WERI-Rb-1 (cell line): Measurements from ENCODE around the gene MEIKIN.

Experiments used
- DNase-seq: peaks from one replicate; pipeline ENCODE4 v3.0.0-alpha.2; 2020
- H3K27ac ChIP-seq: fragments of 250-450 bp; sonication (Bioruptor Pico); 2 replicates; pipeline ENCODE4 v1.5.1; 2020; ENCODE audit warnings: mild to moderate bottlenecking, moderate library complexity
- H3K27me3 ChIP-seq: fragments of 250-450 bp; sonication (Bioruptor Pico); 2 replicates; pipeline ENCODE4 v1.5.1; 2021; ENCODE audit warnings: mild to moderate bottlenecking, low read depth, moderate library complexity; ENCODE audit not compliant: insufficient read depth, severe bottlenecking
- H3K36me3 ChIP-seq: fragments of 250-450 bp; sonication (Bioruptor Pico); 2 replicates; pipeline ENCODE4 v1.5.1; 2020; ENCODE audit warnings: mild to moderate bottlenecking, moderate library complexity
- H3K4me3 ChIP-seq: 2 replicates; pipeline ENCODE4 v1.5.1; 2011; ENCODE audit warnings: low read depth, mild to moderate bottlenecking, control low read depth, low read length
- H3K9me3 ChIP-seq: fragments of 250-450 bp; sonication (Bioruptor Pico); 2 replicates; pipeline ENCODE4 v1.5.1; 2021; ENCODE audit warnings: mild to moderate bottlenecking, moderate library complexity; ENCODE audit not compliant: severe bottlenecking
- TF ChIP-seq, protein P1 (sequence below): IDR thresholded peaks from 2 replicates; pipeline ENCODE4 v1.5.1; 2011; ENCODE audit warnings: low read depth, mild to moderate bottlenecking, control low read depth, inconsistent platforms, low read length

MEIKIN gene

DNA sequence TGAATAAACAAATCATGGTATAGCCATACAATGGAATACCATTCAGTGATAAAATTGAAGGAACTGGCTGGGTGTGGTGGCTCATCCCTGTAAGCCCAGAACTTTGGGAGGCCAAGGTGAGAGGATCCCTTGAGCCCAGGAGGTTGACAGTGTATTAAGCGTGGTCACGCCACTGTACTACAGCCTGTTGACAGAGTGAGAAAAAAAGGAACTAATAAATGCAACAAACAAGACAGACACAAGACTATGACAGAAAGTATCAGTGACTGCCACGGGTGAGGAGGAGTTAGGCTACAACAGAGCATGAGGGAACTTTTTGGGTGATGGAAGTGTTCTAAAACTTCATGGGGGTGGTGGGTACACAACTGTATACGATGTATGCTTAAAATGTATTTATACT lies 150.9 kb downstream of the MEIKIN start:
- Histone ChIP-seq H3K36me3 (peaks cover 7% of the 10 kb centered on the region), H3K4me3 (no peak overlapping the region), H3K27me3 (no peaks in the 10 kb centered on the region), H3K9me3 (no peaks in the 10 kb centered on the region), H3K27ac (no peak overlapping the region)
- DNase-seq = no peak
- TF ChIP-seq, protein P1, sequence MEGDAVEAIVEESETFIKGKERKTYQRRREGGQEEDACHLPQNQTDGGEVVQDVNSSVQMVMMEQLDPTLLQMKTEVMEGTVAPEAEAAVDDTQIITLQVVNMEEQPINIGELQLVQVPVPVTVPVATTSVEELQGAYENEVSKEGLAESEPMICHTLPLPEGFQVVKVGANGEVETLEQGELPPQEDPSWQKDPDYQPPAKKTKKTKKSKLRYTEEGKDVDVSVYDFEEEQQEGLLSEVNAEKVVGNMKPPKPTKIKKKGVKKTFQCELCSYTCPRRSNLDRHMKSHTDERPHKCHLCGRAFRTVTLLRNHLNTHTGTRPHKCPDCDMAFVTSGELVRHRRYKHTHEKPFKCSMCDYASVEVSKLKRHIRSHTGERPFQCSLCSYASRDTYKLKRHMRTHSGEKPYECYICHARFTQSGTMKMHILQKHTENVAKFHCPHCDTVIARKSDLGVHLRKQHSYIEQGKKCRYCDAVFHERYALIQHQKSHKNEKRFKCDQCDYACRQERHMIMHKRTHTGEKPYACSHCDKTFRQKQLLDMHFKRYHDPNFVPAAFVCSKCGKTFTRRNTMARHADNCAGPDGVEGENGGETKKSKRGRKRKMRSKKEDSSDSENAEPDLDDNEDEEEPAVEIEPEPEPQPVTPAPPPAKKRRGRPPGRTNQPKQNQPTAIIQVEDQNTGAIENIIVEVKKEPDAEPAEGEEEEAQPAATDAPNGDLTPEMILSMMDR = no peak

DNA sequence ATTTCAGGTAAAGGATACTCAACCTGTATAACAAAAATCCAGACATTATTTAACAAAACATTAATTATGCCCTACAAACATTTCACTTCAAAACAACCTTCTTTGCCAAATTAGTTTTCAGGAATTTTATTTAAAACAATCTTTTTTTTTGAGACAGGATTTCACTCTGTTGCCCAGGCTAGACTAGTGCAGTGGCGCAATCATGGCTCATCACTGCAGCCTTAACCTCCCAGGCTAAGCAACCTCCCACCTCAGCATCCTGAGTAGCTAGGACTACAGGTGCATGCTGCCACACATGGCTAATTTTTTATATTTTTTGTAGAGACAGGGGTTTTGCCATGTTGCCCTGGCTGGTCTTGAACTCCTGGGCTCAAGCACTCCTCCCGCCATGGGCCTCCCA lies 152.6 kb downstream of the MEIKIN start:
- no peak for DNase-seq
- H3K27me3 ChIP-seq = no peaks in the 10 kb centered on the region
- H3K4me3 ChIP-seq = no peak overlapping the region
- H3K9me3 ChIP-seq = no peaks in the 10 kb centered on the region
- TF ChIP-seq, protein P1 = no peak
- H3K27ac ChIP-seq = no peak overlapping the region
- peaks cover 7% of the 10 kb centered on the region for H3K36me3 ChIP-seq

GRCh38 chr5:131791866-131792265 lies 153.6 kb downstream of the MEIKIN start:
- no peak for DNase-seq
- Histone ChIP-seq H3K27me3 (no peaks in the 10 kb centered on the region), H3K27ac (no peak overlapping the region), H3K9me3 (no peaks in the 10 kb centered on the region), H3K4me3 (no peak overlapping the region), H3K36me3 (peaks cover 7% of the 10 kb centered on the region)
- TF ChIP-seq, protein P1 = no peak

DNA sequence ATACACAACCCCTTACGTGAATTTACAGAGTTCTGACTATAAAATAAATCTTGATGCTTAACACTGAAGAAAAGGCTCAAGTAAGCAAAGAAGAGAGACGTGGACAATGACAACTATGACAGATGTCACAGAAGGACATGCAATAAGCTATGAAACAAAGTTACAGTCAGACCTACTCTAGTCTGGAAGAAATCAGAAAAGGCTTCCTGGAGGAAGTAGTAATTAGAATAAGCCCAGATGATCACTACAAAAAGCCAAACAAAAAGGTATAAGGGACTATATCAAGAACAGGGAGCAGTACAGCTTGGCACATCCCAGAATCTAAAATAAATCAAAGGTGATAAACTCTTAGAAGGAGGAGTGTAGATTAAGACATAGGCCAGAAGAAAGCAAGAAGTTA lies 154.9 kb downstream of the MEIKIN start:
- no peaks in the 10 kb centered on the region for H3K9me3 ChIP-seq

GRCh38 chr5:131789765-131790164 lies 155.7 kb downstream of the MEIKIN start:
- Histone ChIP-seq H3K9me3 (no peaks in the 10 kb centered on the region), H3K4me3 (no peak overlapping the region), H3K27me3 (no peaks in the 10 kb centered on the region), H3K27ac (no peak overlapping the region), H3K36me3 (peaks cover 7% of the 10 kb centered on the region; the same call in 1 of the 2 replicates)
- no peak for DNase-seq
- TF ChIP-seq, protein P1 = no peak

More for the DNA sequence above, 154.9 kb downstream of the MEIKIN start:
- H3K4me3 ChIP-seq = no peak overlapping the region
- no peaks in the 10 kb centered on the region for H3K27me3 ChIP-seq
- no peak overlapping the region for H3K27ac ChIP-seq
- no peak for DNase-seq
- peaks cover 7% of the 10 kb centered on the region; the same call in 1 of the 2 replicates for H3K36me3 ChIP-seq
- TF ChIP-seq, protein P1 = no peak

DNA sequence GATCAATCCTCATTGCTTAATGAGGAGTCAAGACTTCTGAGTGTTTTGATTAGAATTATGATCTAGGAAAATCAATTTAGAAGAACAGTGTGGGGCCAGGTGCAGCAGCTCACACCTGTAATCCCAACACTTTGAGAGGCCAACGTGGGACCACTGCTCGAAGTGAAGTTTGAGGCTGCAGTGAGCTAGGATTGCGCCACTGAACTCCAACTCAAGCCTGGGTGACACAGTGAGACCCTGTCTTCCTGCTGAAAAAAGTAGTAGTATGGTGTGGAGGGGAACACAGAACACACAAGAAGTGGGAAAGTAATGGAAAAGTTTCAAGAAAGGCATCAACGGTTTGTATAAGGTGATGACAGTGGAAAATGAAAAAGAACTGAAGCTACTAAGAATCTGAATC lies 157.7 kb downstream of the MEIKIN start:
- TF ChIP-seq, protein P1 = no peak
- DNase-seq = no peak
- Histone ChIP-seq H3K4me3 (no peak overlapping the region), H3K27ac (no peak overlapping the region), H3K27me3 (no peaks in the 10 kb centered on the region), H3K9me3 (no peaks in the 10 kb centered on the region), H3K36me3 (peaks cover 4% of the 10 kb centered on the region; the same call in 1 of the 2 replicates)
